ENCODE measurements around the gene ATXN1L.

- no peak for TF ChIP-seq CTCF (conservative IDR thresholded peaks at IDR 0.05)
- no peak for TF ChIP-seq EZH2 (IDR thresholded peaks at IDR 0.05; ENCODE audit: low read depth)
Measured at GRCh38 chr16:71847096-71847495, 1.3 kb downstream of the ATXN1L start.
